ENCODE data around the gene SENP1. TPM values are rescaled to one million over a fixed set of nuclear protein-coding genes. Genes with fewer than 3 reads are reported as not detected.

The SENP1 gene
- polyA plus RNA-seq, 2 of the 4 experiments (the other 2 are of a cell fraction), result 13.9 to 49.3 TPM

DNA sequence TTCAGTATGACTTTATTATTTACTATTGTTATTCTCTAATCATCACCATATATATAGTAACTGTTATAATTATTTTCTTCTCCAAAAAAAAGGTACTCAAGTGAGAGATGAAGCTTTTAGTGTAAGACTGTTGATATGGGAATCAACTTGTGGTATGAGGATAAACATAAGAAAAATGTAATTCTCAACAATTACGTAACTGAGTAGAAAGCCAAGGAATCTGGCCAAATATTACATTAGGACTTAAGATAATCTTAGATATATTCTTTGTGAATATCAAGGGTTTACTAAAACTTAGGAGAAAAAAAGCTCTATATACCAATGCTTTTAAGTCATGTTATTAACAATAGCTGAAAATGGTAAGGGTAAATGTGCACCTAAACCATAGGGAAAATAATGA is 13.3 kb downstream of the SENP1 start:
- no peak overlapping the region for H3K4me2 ChIP-seq
- FAIRE-seq (no peak), ATAC-seq (no peak), DNase-seq (ENCODE audit: low read depth in 1 of 2, low spot score in 1 of 2) (no peak)
- H3K9me3 ChIP-seq, result no peaks in the 10 kb centered on the region
- 90% methylated on average over 1 of the region's 1 CpG for WGBS (ENCODE audit: missing lambda C conversion rate)
- H3K27ac ChIP-seq, result no peak overlapping the region
- H3K4me3 ChIP-seq, result no peak overlapping the region
- no peaks in the 10 kb centered on the region for H3K4me1 ChIP-seq
- POLR2A ChIA-PET, result interaction anchor here (0.6 kb wide), 1 partner anchor 64 kb away, joined by 3 read pairs; no protein-coding TSS in a partner anchor
- TF ChIP-seq HEYL (CRISPR knock-in tag; IDR thresholded peaks at IDR 0.05) (no peak), JUNB (IDR thresholded peaks at IDR 0.05) (no peak), RCOR1 (IDR thresholded peaks at IDR 0.05; ENCODE audit: low read depth, low read length) (no peak), HDAC2 (IDR thresholded peaks at IDR 0.05) (no peak), RARB (CRISPR knock-in tag; IDR thresholded peaks at IDR 0.05) (no peak), HOXB5 (CRISPR knock-in tag; IDR thresholded peaks at IDR 0.05) (no peak), MYC (IDR thresholded peaks at IDR 0.05; ENCODE audit: borderline replicate concordance, low read length) (no peak), FOSL2 (IDR thresholded peaks at IDR 0.05) (no peak), FOSL2 (CRISPR knock-in tag; IDR thresholded peaks at IDR 0.05) (no peak), KDM5A (IDR thresholded peaks at IDR 0.05) (no peak), EHMT2 (IDR thresholded peaks at IDR 0.05; ENCODE audit: low read depth) (no peak), MAZ (IDR thresholded peaks at IDR 0.05; ENCODE audit: borderline replicate concordance, low read depth, low read length) (no peak), POLR2A (IDR thresholded peaks at IDR 0.05; ENCODE audit: low read length) (no peak), CBX8 (IDR thresholded peaks at IDR 0.05) (no peak)
- TF ChIP-seq, protein P1, sequence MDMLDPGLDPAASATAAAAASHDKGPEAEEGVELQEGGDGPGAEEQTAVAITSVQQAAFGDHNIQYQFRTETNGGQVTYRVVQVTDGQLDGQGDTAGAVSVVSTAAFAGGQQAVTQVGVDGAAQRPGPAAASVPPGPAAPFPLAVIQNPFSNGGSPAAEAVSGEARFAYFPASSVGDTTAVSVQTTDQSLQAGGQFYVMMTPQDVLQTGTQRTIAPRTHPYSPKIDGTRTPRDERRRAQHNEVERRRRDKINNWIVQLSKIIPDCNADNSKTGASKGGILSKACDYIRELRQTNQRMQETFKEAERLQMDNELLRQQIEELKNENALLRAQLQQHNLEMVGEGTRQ (IDR thresholded peaks at IDR 0.05), result no peak
- TF ChIP-seq, protein P2, sequence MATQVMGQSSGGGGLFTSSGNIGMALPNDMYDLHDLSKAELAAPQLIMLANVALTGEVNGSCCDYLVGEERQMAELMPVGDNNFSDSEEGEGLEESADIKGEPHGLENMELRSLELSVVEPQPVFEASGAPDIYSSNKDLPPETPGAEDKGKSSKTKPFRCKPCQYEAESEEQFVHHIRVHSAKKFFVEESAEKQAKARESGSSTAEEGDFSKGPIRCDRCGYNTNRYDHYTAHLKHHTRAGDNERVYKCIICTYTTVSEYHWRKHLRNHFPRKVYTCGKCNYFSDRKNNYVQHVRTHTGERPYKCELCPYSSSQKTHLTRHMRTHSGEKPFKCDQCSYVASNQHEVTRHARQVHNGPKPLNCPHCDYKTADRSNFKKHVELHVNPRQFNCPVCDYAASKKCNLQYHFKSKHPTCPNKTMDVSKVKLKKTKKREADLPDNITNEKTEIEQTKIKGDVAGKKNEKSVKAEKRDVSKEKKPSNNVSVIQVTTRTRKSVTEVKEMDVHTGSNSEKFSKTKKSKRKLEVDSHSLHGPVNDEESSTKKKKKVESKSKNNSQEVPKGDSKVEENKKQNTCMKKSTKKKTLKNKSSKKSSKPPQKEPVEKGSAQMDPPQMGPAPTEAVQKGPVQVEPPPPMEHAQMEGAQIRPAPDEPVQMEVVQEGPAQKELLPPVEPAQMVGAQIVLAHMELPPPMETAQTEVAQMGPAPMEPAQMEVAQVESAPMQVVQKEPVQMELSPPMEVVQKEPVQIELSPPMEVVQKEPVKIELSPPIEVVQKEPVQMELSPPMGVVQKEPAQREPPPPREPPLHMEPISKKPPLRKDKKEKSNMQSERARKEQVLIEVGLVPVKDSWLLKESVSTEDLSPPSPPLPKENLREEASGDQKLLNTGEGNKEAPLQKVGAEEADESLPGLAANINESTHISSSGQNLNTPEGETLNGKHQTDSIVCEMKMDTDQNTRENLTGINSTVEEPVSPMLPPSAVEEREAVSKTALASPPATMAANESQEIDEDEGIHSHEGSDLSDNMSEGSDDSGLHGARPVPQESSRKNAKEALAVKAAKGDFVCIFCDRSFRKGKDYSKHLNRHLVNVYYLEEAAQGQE (IDR thresholded peaks at IDR 0.05), result no peak
- CTCF ChIA-PET, result interaction anchor here (0.8 kb wide), 2 partner anchors 23 to 73 kb away, joined by 3 read pairs; no protein-coding TSS in a partner anchor

DNA sequence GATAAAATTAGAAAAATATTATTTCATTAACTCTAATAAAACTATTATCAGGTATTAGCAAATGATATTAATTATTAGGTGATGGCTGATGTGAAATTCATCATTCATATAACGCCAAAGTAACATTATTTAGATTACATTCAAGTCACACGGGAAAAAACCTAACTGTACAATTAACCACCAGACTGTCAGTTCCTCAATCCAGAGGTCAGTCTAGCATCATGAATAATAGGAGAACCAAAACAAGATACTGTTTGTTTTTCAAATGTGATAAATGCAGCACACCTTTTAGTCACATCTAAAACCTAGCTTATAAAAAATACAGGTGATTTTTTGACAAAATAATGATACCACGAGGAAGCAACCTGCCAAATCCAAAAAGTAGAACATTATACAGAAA is 19.6 kb downstream of the SENP1 start:
- no peak for DNase-seq (ENCODE audit: low read depth in 1 of 2, low spot score in 1 of 2)
- no peak overlapping the region for H3K27ac ChIP-seq
- ATAC-seq, result no peak
- ChIA-PET POLR2A (no interaction called here), CTCF (interaction anchor here (1.0 to 1.1 kb wide), 2 partner anchors 20 to 103 kb away, joined by 3 to 5 read pairs; no protein-coding TSS in a partner anchor)
- H3K4me2 ChIP-seq, result no peak overlapping the region
- no peak for FAIRE-seq
- H3K9me3 ChIP-seq, result no peaks in the 10 kb centered on the region
- no peaks in the 10 kb centered on the region for H3K4me1 ChIP-seq
- no peak overlapping the region for H3K4me3 ChIP-seq
- TF ChIP-seq TP53 (CRISPR knock-in tag; IDR thresholded peaks at IDR 0.05) (no peak), HOXB13 (CRISPR knock-in tag; IDR thresholded peaks at IDR 0.05; ENCODE audit: low read depth) (no peak), POLR2AphosphoS2 (conservative IDR thresholded peaks at IDR 0.05; ENCODE audit: low read length) (no peak), HEYL (CRISPR knock-in tag; IDR thresholded peaks at IDR 0.05) (no peak), RNF2 (IDR thresholded peaks at IDR 0.05; ENCODE audit: borderline replicate concordance, low read depth) (no peak), HOXA7 (CRISPR knock-in tag; IDR thresholded peaks at IDR 0.05) (no peak), EHF (CRISPR knock-in tag; IDR thresholded peaks at IDR 0.05) (no peak), ZNF302 (CRISPR knock-in tag; IDR thresholded peaks at IDR 0.05) (no peak), CHD2 (IDR thresholded peaks at IDR 0.05; ENCODE audit: low read length, partially characterized antibody) (no peak)
- TF ChIP-seq, protein P3, sequence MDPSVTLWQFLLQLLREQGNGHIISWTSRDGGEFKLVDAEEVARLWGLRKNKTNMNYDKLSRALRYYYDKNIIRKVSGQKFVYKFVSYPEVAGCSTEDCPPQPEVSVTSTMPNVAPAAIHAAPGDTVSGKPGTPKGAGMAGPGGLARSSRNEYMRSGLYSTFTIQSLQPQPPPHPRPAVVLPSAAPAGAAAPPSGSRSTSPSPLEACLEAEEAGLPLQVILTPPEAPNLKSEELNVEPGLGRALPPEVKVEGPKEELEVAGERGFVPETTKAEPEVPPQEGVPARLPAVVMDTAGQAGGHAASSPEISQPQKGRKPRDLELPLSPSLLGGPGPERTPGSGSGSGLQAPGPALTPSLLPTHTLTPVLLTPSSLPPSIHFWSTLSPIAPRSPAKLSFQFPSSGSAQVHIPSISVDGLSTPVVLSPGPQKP (IDR thresholded peaks at IDR 0.05; ENCODE audit: low read depth, low read length), result no peak
- TF ChIP-seq, protein P2 (IDR thresholded peaks at IDR 0.05), result no peak
- WGBS (ENCODE audit: missing lambda C conversion rate), result 88% methylated on average over 3 of the region's 3 CpGs

Measured in A549 (cell line).